Left ventricle myocardium inferior (tissue), 1 donor: Measurements from ENCODE around the gene NECTIN2. TPM values are rescaled to one million over a fixed set of nuclear protein-coding genes. Genes with fewer than 3 reads are reported as not detected.
A peak's percentile ranks its signal among the peaks of the same experiment; 100 is the strongest.

Experiments used
- DNase-seq: peaks from one replicate; pipeline ENCODE4 v3.0.0-alpha.2; 2020
- H3K27ac ChIP-seq: fragments of 200-600 bp; replicated peaks from 2 replicates; pipeline ENCODE4 v1.8.0; 2021
- H3K27me3 ChIP-seq: fragments of 200-600 bp; 2 replicates; pipeline ENCODE4 v1.8.0; 2021; ENCODE audit warnings: low read depth
- H3K36me3 ChIP-seq: fragments of 200-600 bp; 2 replicates; pipeline ENCODE4 v1.8.0; 2021
- H3K4me1 ChIP-seq: fragments of 200-600 bp; 2 replicates; pipeline ENCODE4 v1.8.0; 2021
- H3K4me3 ChIP-seq: fragments of 200-600 bp; 2 replicates; pipeline ENCODE4 v1.8.0; 2021; ENCODE audit warnings: mild to moderate bottlenecking, moderate library complexity
- H3K9me3 ChIP-seq: fragments of 200-600 bp; replicated peaks from 2 replicates; pipeline ENCODE4 v1.8.0; 2021
- intact Hi-C: fragments of 100-400 bp; cut with micrococcal nuclease; formaldehyde crosslinking; loops from one replicate; pipeline ENCODE4 v1.11.0; 2022
- total RNA-seq: library from RNA; stranded (reverse); fragmentation: NEBNext Ultra II Directional; extraction: Animal tissue kit (Norgen Biotek cat#: 25700); gene quantifications from one replicate; pipeline ENCODE4 v1.2.1, GENCODE V29; 2021
- TF ChIP-seq, protein P1 (sequence below): fragments of 200-600 bp; IDR thresholded peaks from 2 replicates; pipeline ENCODE4 v1.8.0; 2021; ENCODE audit warnings: antibody characterized with exemption, mild to moderate bottlenecking, borderline replicate concordance
- donor health status: DM: no; HTN: yes; CAD: no; lungs with severe emphysema.

NECTIN2 gene
- total RNA-seq, 1 donor from 2014 or later: 40.7 TPM

DNA sequence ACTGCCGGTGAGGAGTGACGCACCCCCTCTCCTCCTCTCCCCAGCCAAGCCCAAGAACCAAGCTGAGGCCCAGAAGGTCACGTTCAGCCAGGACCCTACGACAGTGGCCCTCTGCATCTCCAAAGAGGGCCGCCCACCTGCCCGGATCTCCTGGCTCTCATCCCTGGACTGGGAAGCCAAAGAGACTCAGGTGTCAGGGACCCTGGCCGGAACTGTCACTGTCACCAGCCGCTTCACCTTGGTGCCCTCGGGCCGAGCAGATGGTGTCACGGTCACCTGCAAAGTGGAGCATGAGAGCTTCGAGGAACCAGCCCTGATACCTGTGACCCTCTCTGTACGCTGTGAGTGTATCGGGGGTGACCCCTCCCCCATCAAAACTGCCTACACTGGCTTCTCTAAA lies 25.7 kb downstream of the NECTIN2 start:
- H3K36me3 ChIP-seq: peaks cover 70% of the 10 kb centered on the region
- intact Hi-C loops: no loop called here
- TF ChIP-seq, protein P1, sequence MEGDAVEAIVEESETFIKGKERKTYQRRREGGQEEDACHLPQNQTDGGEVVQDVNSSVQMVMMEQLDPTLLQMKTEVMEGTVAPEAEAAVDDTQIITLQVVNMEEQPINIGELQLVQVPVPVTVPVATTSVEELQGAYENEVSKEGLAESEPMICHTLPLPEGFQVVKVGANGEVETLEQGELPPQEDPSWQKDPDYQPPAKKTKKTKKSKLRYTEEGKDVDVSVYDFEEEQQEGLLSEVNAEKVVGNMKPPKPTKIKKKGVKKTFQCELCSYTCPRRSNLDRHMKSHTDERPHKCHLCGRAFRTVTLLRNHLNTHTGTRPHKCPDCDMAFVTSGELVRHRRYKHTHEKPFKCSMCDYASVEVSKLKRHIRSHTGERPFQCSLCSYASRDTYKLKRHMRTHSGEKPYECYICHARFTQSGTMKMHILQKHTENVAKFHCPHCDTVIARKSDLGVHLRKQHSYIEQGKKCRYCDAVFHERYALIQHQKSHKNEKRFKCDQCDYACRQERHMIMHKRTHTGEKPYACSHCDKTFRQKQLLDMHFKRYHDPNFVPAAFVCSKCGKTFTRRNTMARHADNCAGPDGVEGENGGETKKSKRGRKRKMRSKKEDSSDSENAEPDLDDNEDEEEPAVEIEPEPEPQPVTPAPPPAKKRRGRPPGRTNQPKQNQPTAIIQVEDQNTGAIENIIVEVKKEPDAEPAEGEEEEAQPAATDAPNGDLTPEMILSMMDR: no peak
- H3K27me3 ChIP-seq: no peaks in the 10 kb centered on the region
- DNase-seq: no peak
- peaks cover 77% of the 10 kb centered on the region for H3K4me1 ChIP-seq
- H3K27ac ChIP-seq: peak overlapping the region; percentile 82
- H3K4me3 ChIP-seq: no peak overlapping the region
- no peaks in the 10 kb centered on the region for H3K9me3 ChIP-seq

DNA sequence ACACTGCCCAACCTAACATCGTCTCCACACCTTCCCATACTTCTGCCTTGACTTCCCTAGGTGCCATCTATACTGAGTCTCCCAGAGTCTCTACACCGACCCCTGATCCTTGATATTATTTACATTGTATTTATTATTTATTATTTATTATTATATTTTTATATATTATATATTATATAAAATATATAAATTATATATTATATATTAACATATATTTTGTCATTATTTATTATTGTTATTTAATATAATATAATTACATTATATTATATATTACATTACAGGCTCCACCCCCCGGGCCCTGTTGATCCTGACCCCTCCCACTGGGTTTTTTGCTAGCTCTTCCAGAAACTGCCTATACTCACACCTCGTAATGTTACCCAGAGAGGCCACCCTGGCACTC lies 26.6 kb downstream of the NECTIN2 start:
- DNase-seq: no peak
- Histone ChIP-seq H3K9me3 (no peaks in the 10 kb centered on the region), H3K27ac (peak overlapping the region; percentile 31), H3K36me3 (peaks cover 70% of the 10 kb centered on the region), H3K4me3 (no peak overlapping the region), H3K27me3 (no peaks in the 10 kb centered on the region), H3K4me1 (peaks cover 73% of the 10 kb centered on the region)
- intact Hi-C loops: no loop called here
- TF ChIP-seq, protein P1: no peak

DNA sequence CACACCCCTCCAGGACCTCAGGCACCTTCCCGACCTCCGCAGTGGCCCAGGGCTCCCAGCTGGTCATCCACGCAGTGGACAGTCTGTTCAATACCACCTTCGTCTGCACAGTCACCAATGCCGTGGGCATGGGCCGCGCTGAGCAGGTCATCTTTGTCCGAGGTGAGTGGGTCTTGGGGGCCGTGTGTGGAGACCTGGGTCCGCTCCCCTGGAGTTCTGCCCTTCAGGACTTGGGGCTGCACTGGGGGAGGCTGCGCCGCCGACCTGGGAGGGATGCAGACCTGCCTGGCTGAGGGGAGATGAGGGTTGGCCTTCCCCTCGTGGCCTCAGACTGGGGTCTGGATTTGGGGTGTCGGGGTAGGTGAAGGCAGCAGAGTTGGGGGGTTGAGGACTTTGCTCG lies 28.2 kb downstream of the NECTIN2 start:
- Histone ChIP-seq H3K4me3 (no peak overlapping the region), H3K4me1 (peaks cover 63% of the 10 kb centered on the region), H3K27ac (no peak overlapping the region), H3K9me3 (no peaks in the 10 kb centered on the region), H3K27me3 (no peaks in the 10 kb centered on the region), H3K36me3 (peaks cover 83% of the 10 kb centered on the region)
- intact Hi-C loops: no loop called here
- TF ChIP-seq, protein P1: no peak
- DNase-seq: no peak

DNA sequence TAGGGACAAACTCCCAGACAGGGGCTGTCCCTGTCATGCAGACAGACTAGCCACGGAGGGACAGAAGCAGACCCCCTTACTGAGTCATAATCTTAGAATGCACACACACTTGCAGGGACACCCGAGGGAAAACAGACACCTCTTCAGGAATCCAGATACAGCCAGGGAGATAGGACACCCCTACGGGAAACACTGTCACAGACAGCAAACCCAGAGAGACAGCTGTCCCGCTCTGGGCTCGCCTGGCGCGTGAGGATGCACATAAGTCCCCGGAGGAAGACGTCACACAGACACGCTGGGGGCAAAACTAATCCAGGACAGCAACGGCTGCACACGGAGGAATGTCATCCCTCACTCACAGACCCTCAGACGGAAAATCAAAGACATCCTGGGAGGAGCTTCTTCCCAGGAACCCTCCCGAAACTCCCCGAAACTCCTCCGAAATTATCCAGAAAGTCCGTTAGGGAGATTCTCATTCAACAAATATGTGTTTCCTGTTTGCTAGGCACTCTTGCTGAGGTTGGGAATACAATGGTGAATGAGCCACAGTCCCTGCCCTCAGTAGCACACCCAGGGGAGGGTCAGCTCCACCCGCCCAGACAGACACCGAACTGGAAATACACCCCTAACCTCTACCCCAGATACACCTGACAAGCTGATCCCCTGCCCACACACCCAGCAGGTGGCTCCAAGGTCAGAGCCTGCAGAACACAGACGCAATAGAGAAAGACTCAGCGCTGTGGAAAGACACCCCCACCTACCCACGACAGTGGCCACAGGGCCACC lies 29.8 kb downstream of the NECTIN2 start:
- DNase-seq: no peak
- Histone ChIP-seq H3K4me1 (peaks cover 53% of the 10 kb centered on the region), H3K27me3 (no peaks in the 10 kb centered on the region), H3K4me3 (no peak overlapping the region), H3K36me3 (peaks cover 80% of the 10 kb centered on the region), H3K27ac (peak overlapping the region; percentile 72), H3K9me3 (no peaks in the 10 kb centered on the region)
- TF ChIP-seq, protein P1: no peak
- intact Hi-C loops: no loop called here

GRCh38 chr19:44876930-44877535 lies 30.9 kb downstream of the NECTIN2 start:
- peaks cover 41% of the 10 kb centered on the region for H3K4me1 ChIP-seq
- DNase-seq: no peak
- TF ChIP-seq, protein P1: no peak
- no peak overlapping the region for H3K4me3 ChIP-seq
- H3K27me3 ChIP-seq: no peaks in the 10 kb centered on the region
- no peaks in the 10 kb centered on the region for H3K9me3 ChIP-seq
- intact Hi-C loops: no loop called here
- peaks cover 70% of the 10 kb centered on the region for H3K36me3 ChIP-seq
- no peak overlapping the region for H3K27ac ChIP-seq
